Measurements from ENCODE around the gene ID1. TPM values are rescaled to one million over a fixed set of nuclear protein-coding genes. Genes with fewer than 3 reads are reported as not detected.

The ID1 gene
- total RNA-seq, 1 donor from 2014 or later = 98.9 TPM

GRCh38 chr20:31653561-31653960 lies 48.5 kb downstream of the ID1 start:
- intact Hi-C loops (cut with DNase I) = no loop called here
- ATAC-seq (no peak), DNase-seq (ENCODE audit: missing footprints) (no peak)

GRCh38 chr20:31654534-31654933 lies 49.4 kb downstream of the ID1 start:
- intact Hi-C loops (cut with DNase I) = no loop called here
- no peak for DNase-seq (ENCODE audit: missing footprints)

More at GRCh38 chr20:31654534-31654933, 49.4 kb downstream of the ID1 start:
- ATAC-seq = no peak

Small RNAs within 50 kb of the gene (microRNA-seq; reads per million reads assigned to microRNA genes)
- gene MIR3193 = not detected

Other genes with a start within 250 kb of the ID1 start
- gene DEFB118, start 236.7 kb upstream of the ID1 start, total RNA-seq = not detected
- not detected for gene DEFB119, start 214.7 kb upstream of the ID1 start, total RNA-seq
- gene DEFB121, start 199.1 kb upstream of the ID1 start, total RNA-seq = not detected
- not detected for gene DEFB123, start 164.7 kb upstream of the ID1 start, total RNA-seq
- gene DEFB124, start 130.2 kb upstream of the ID1 start, total RNA-seq = not detected
- gene REM1, start 130.0 kb upstream of the ID1 start, total RNA-seq = 2.4 TPM
- gene HM13, start 90.8 kb upstream of the ID1 start, total RNA-seq = 46.7 TPM
- gene COX4I2, start 32.6 kb downstream of the ID1 start, total RNA-seq = 7.1 TPM
- 55.2 TPM for gene BCL2L1, start 117.6 kb downstream of the ID1 start, total RNA-seq
- gene TPX2, start 134.0 kb downstream of the ID1 start, total RNA-seq = 1.2 TPM
- gene MYLK2, start 214.1 kb downstream of the ID1 start, total RNA-seq = 0.35 TPM
- 0.89 TPM for gene FOXS1, start 240.3 kb downstream of the ID1 start, total RNA-seq

All from Right ventricle myocardium inferior (tissue), 1 donor.